Limb (tissue), 2 donors: ENCODE results near the gene OGFR.

Experiments
- DNase-seq, 2 donors: peaks; one replicate each; pipeline ENCODE4 v3.0.0-alpha.2; 2016; ENCODE audit errors: extremely low spot score in 2 of 2

Gene OGFR

GRCh38 chr20:62804627-62805154 is at the start of gene OGFR:
Gene OGFR, plus strand, starts transcription at chr20:62804835. Its CDS starts 25 bp downstream, at chr20:62804860.
- peak in 1 of 2 donors; percentile 84 for DNase-seq

GRCh38 chr20:62754991-62755356 is 49.7 kb upstream of the OGFR start:
- DNase-seq: no peak

- no peak for DNase-seq
Observed at GRCh38 chr20:62755817-62756724, 48.6 kb upstream of the OGFR start.

GRCh38 chr20:62758226-62758912 is 46.3 kb upstream of the OGFR start:
- no peak for DNase-seq

GRCh38 chr20:62759981-62760431 is 44.6 kb upstream of the OGFR start:
- DNase-seq: no peak

- no peak for DNase-seq
Observed at GRCh38 chr20:62760471-62760855, 44.2 kb upstream of the OGFR start.

- DNase-seq: no peak
Observed at GRCh38 chr20:62760856-62761758, 43.5 kb upstream of the OGFR start.

- no peak for DNase-seq
Observed at GRCh38 chr20:62761759-62762131, 42.9 kb upstream of the OGFR start.

- no peak for DNase-seq
Observed at GRCh38 chr20:62762376-62762775, 42.3 kb upstream of the OGFR start.

- DNase-seq: no peak
Observed at GRCh38 chr20:62762801-62763368, 41.8 kb upstream of the OGFR start.

- no peak for DNase-seq
Observed at GRCh38 chr20:62763404-62763803, 41.2 kb upstream of the OGFR start.

GRCh38 chr20:62764156-62764935 is 40.3 kb upstream of the OGFR start:
- no peak for DNase-seq

- DNase-seq: no peak
Observed at GRCh38 chr20:62765021-62765420, 39.6 kb upstream of the OGFR start.

GRCh38 chr20:62765432-62766070 is 39.1 kb upstream of the OGFR start:
- no peak for DNase-seq

- DNase-seq: no peak
Observed at GRCh38 chr20:62766071-62766450, 38.6 kb upstream of the OGFR start.

- no peak for DNase-seq
Observed at GRCh38 chr20:62766716-62767115, 37.9 kb upstream of the OGFR start.

GRCh38 chr20:62768234-62768546 is 36.4 kb upstream of the OGFR start:
- no peak for DNase-seq

- DNase-seq: peak; percentile 54 to 78
Observed at GRCh38 chr20:62768551-62769287, 35.9 kb upstream of the OGFR start.

- no peak for DNase-seq
Observed at GRCh38 chr20:62769346-62770071, 35.1 kb upstream of the OGFR start.
